Trophoblast cell (in vitro differentiated cells and primary cell): ENCODE data around the gene TRIM47.

Experiments used
- DNase-seq, 2 donors: peaks; one replicate each; pipeline ENCODE4 v3.0.0-alpha.2; 2016
- H2AFZ ChIP-seq: 2 replicates; pipeline ENCODE4 v1.6.1; 2013; ENCODE audit warnings: low read length, moderate library complexity, mild to moderate bottlenecking; ENCODE audit not compliant: insufficient read depth, poor library complexity
- H2AK5ac ChIP-seq: 2 replicates; pipeline ENCODE4 v1.6.1; 2013; ENCODE audit warnings: mild to moderate bottlenecking, low read length
- H2BK120ac ChIP-seq: 2 replicates; pipeline ENCODE4 v1.6.1; 2013; ENCODE audit warnings: low read length, mild to moderate bottlenecking, moderate library complexity; ENCODE audit not compliant: insufficient read depth, poor library complexity
- H2BK12ac ChIP-seq: 2 replicates; pipeline ENCODE4 v1.6.1; 2013; ENCODE audit warnings: mild to moderate bottlenecking, low read length, moderate library complexity
- H2BK5ac ChIP-seq: 2 replicates; pipeline ENCODE4 v1.6.1; 2013; ENCODE audit warnings: low read length, low read depth, moderate library complexity, mild to moderate bottlenecking; ENCODE audit not compliant: poor library complexity
- H3K14ac ChIP-seq: 2 replicates; pipeline ENCODE4 v1.6.1; 2013; ENCODE audit warnings: mild to moderate bottlenecking, low read length
- H3K18ac ChIP-seq: 2 replicates; pipeline ENCODE4 v1.6.1; 2013; ENCODE audit warnings: mild to moderate bottlenecking, low read length
- H3K23ac ChIP-seq: 2 replicates; pipeline ENCODE4 v1.6.1; 2013; ENCODE audit warnings: low read length
- H3K27ac ChIP-seq: 2 replicates; pipeline ENCODE4 v1.5.1; 2013; ENCODE audit warnings: low read depth, mild to moderate bottlenecking, inconsistent platforms, low read length, moderate library complexity
- H3K27me3 ChIP-seq: 2 replicates; pipeline ENCODE4 v1.6.1; 2013; ENCODE audit warnings: inconsistent platforms, mild to moderate bottlenecking, low read length, moderate library complexity; ENCODE audit not compliant: insufficient read depth
- H3K36me3 ChIP-seq, 2 experiments: 1 replicate in 1 of 2; 2 replicates in 1 of 2; pipeline ENCODE4 v1.6.1; 2013; ENCODE audit warnings: low read length in 2 of 2, mild to moderate bottlenecking in 2 of 2, moderate library complexity in 1 of 2; ENCODE audit not compliant: insufficient read depth in 2 of 2, control insufficient read depth in 1 of 2
- H3K4ac ChIP-seq: 2 replicates; pipeline ENCODE4 v1.6.1; 2013; ENCODE audit warnings: low read depth, mild to moderate bottlenecking, low read length, moderate library complexity
- H3K4me1 ChIP-seq, 2 experiments: 1 replicate in 1 of 2; 2 replicates in 1 of 2; pipeline ENCODE4 v1.6.1; 2013; ENCODE audit warnings: low read length in 2 of 2, mild to moderate bottlenecking in 2 of 2, moderate library complexity in 1 of 2; ENCODE audit not compliant: insufficient read depth in 2 of 2, control insufficient read depth in 1 of 2
- H3K4me2 ChIP-seq: 2 replicates; pipeline ENCODE4 v1.6.1; 2013; ENCODE audit warnings: inconsistent platforms, mild to moderate bottlenecking, low read length, moderate library complexity
- H3K4me3 ChIP-seq: 2 replicates; pipeline ENCODE4 v1.5.1; 2013; ENCODE audit warnings: mild to moderate bottlenecking, low read depth, low read length, inconsistent platforms
- H3K79me1 ChIP-seq: one replicate; pipeline ENCODE4 v1.6.1; 2013; ENCODE audit warnings: low read length
- H3K79me2 ChIP-seq: 2 replicates; pipeline ENCODE4 v1.6.1; 2013; ENCODE audit warnings: low read length, mild to moderate bottlenecking; ENCODE audit not compliant: control insufficient read depth, insufficient read depth, poor library complexity
- H3K9ac ChIP-seq: 2 replicates; pipeline ENCODE4 v1.6.1; 2013; ENCODE audit warnings: mild to moderate bottlenecking, low read length
- H3K9me3 ChIP-seq: 2 replicates; pipeline ENCODE4 v1.6.1; 2013; ENCODE audit warnings: low read depth, mild to moderate bottlenecking, control low read depth, inconsistent platforms, low read length; ENCODE audit not compliant: insufficient read depth
- H4K12ac ChIP-seq: 2 replicates; pipeline ENCODE4 v1.6.1; 2013; ENCODE audit warnings: low read depth, mild to moderate bottlenecking, low read length, moderate library complexity
- H4K8ac ChIP-seq: 2 replicates; pipeline ENCODE4 v1.6.1; 2013; ENCODE audit warnings: low read depth, mild to moderate bottlenecking, low read length, moderate library complexity
- H4K91ac ChIP-seq: one replicate; pipeline ENCODE4 v1.6.1; 2013; ENCODE audit warnings: low read depth, mild to moderate bottlenecking, low read length, moderate library complexity
- WGBS: extraction: QIAGEN DNeasy Blood & Tissue Kit; methylation state at CpG from one replicate; pipeline ENCODE4 v1.1.7; 2013; ENCODE audit warnings: missing lambda C conversion rate; ENCODE audit not compliant: insufficient read length, insufficient coverage; ENCODE audit errors: extremely low coverage; 5-methylcytosine and 5-hydroxymethylcytosine counted together

Gene TRIM47

DNA sequence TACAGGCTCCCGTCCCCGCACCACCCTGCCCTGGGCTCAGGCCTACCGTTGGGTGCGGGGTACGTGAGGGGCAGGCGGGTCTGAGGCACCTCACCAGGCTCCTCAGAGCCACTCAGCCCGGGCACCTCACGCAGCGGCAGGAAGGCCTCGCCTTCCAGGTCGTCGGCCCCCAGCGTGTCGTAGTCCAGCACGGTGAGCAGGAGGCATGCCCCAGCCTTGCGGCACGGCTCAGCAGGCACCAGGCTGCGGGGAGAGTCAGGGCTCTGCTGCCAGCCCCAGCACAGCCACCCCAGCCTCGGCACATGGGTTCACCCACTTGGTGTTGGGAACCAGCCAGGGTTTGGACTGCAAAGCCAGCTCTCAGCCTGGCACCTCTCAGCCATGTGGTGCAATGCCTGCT is 49.6 kb downstream of the TRIM47 start:
- peaks cover 8 to 10% of the 10 kb centered on the region in 2 experiments for H3K4me1 ChIP-seq
- H2BK5ac ChIP-seq, result no peak overlapping the region
- H3K4ac ChIP-seq, result no peak overlapping the region
- H3K27ac ChIP-seq, result no peak overlapping the region
- no peak overlapping the region for H3K9ac ChIP-seq
- H2AFZ ChIP-seq, result no peak overlapping the region
- no peak overlapping the region for H3K23ac ChIP-seq
- H3K14ac ChIP-seq, result no peak overlapping the region
- no peaks in the 10 kb centered on the region for H3K27me3 ChIP-seq
- no peak overlapping the region for H4K12ac ChIP-seq
- H3K9me3 ChIP-seq, result no peaks in the 10 kb centered on the region
- H4K91ac ChIP-seq, result no peak overlapping the region
- DNase-seq, result no peak
- no peak overlapping the region for H4K8ac ChIP-seq
- no peak overlapping the region for H2BK12ac ChIP-seq
- no peak overlapping the region for H3K18ac ChIP-seq
- H3K4me2 ChIP-seq, result no peak overlapping the region
- H3K79me2 ChIP-seq, result no peaks in the 10 kb centered on the region
- peaks cover 2% of the 10 kb centered on the region for H3K79me1 ChIP-seq
- WGBS, result no CpG with 5 or more reads among the region's 19 CpGs
- no peak overlapping the region for H2AK5ac ChIP-seq
- H2BK120ac ChIP-seq, result no peak overlapping the region
- H3K4me3 ChIP-seq, result no peak overlapping the region
- peaks cover 15 to 20% of the 10 kb centered on the region in 2 experiments for H3K36me3 ChIP-seq

DNA sequence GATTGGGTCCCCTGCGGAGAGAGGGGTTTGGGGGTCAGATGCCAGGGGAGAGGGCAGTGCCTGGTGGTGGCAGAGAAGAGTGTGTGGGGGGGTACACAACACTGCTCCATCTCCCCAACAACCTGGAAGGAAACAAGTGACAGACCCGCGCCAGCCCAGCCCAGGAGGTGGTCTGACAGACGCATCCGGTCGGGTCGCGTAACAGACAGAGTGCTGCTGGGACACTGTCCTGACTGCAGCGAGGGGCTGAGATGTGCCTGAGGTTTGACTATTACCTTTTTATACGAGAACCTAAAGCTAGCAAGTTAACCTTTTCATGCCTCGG is 50.3 kb downstream of the TRIM47 start:
- Histone ChIP-seq H2BK5ac (no peak overlapping the region), H2BK120ac (no peak overlapping the region), H3K4ac (no peak overlapping the region), H3K36me3 (peaks cover 22 to 27% of the 10 kb centered on the region in 2 experiments), H3K27ac (no peak overlapping the region), H4K12ac (peak overlapping the region; percentile 6), H4K91ac (no peak overlapping the region), H4K8ac (no peak overlapping the region), H3K27me3 (no peaks in the 10 kb centered on the region), H3K14ac (no peak overlapping the region), H3K23ac (no peak overlapping the region), H3K9ac (no peak overlapping the region), H3K4me3 (no peak overlapping the region), H3K18ac (no peak overlapping the region), H2AK5ac (no peak overlapping the region), H3K4me2 (peak overlapping the region; percentile 55), H3K9me3 (no peaks in the 10 kb centered on the region), H3K4me1 (peaks cover 8 to 10% of the 10 kb centered on the region in 2 experiments), H2BK12ac (no peak overlapping the region), H2AFZ (no peak overlapping the region), H3K79me1 (peaks cover 2% of the 10 kb centered on the region), H3K79me2 (no peaks in the 10 kb centered on the region)
- no peak for DNase-seq
- WGBS, result no CpG with 5 or more reads among the region's 11 CpGs

DNA sequence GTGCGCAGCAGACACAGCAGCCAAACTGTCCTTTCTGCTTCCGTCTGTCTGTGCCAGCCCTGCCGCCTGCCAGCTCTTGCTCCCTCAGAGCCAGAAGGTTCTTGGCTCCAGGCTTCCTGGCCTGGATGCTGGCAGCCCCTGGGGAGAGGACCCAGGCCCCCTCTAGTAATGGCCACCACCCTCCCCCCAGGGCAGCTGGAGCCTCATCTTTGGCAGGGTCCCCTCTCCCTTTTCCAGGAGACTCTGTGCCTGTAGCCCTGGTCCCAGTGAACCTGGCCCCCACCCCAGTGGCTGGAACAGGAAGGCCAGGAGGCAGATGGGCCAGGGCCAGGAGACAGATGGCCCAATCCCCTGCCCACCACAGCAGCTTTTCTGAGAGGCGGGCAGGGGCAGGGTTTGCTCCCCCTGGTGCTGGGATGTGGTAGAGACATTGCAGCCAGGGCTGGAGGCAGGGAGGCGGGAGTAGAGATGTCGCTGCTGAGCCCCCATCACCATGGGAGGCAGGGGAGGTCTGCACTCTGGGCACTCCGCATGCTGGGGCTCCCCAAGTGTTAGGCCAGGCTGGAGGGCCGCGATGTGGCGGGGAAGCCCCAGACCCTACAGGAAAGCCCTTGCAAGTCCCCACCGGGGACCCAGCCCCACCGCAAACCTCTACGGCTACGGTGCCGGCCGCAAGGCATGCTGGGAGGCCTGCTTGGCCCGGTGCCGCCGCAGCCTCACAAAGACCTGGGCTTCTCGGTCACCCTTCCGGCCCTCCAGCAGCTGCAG is 50.9 kb downstream of the TRIM47 start:
- Histone ChIP-seq H3K4ac (no peak overlapping the region), H3K14ac (peak overlapping the region; percentile 45), H3K4me2 (peak overlapping the region; percentile 55), H3K36me3 (peaks cover 27 to 32% of the 10 kb centered on the region in 2 experiments), H4K8ac (peak overlapping the region; percentile 54), H3K9me3 (no peaks in the 10 kb centered on the region), H3K23ac (no peak overlapping the region), H3K18ac (no peak overlapping the region), H2AK5ac (no peak overlapping the region), H3K27me3 (no peaks in the 10 kb centered on the region), H2BK5ac (no peak overlapping the region), H2BK120ac (no peak overlapping the region), H3K4me1 (peaks cover 8 to 10% of the 10 kb centered on the region in 2 experiments), H2AFZ (no peak overlapping the region), H3K79me2 (no peaks in the 10 kb centered on the region), H3K4me3 (no peak overlapping the region), H3K27ac (no peak overlapping the region), H2BK12ac (no peak overlapping the region), H3K79me1 (peaks cover 2% of the 10 kb centered on the region), H3K9ac (no peak overlapping the region), H4K91ac (peak overlapping the region; percentile 57), H4K12ac (peak overlapping the region; percentile 6)
- DNase-seq, result peak; percentile 38 to 63
- no CpG with 5 or more reads among the region's 21 CpGs for WGBS

DNA sequence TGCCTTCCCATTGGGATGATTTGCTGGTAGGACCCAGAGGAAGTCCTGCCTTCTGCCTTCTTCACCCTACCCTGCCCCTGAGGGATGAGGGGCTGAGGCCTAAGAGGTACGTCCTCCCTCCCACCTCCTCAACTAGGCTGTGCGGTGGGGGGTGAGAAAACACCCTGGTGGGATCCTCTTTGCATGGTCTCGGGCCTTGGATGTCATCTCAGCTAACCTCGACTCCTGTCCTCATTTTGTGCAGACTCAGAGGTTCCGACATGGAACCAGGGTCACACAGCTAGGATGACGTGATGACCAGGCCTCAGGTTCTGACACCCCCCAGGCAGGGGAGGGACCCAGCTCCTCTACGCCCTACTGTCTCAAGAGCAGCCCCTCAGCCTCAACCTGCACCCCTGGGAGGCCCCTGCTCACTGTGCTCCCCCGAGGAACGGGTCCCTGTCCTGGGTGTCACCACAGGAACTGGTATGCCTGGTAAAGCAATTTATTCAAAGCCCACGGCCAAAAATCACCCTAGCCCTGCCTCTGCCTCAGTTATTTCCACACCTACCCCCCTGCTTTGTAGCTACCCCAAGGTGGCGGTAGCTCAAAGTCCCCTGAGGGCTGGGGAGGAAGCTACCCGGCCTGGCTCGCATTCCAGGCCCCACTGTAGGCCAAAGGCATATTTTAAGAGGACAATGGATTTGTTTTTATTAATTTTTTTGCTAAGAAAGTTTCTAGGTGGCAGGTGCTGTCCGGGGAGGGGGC is 51.6 kb downstream of the TRIM47 start:
- no CpG with 5 or more reads among the region's 14 CpGs for WGBS

More for the DNA sequence above, 51.6 kb downstream of the TRIM47 start:
- Histone ChIP-seq H3K27me3 (no peaks in the 10 kb centered on the region), H3K23ac (no peak overlapping the region), H3K4me3 (no peak overlapping the region), H3K9ac (no peak overlapping the region), H3K4ac (no peak overlapping the region), H2BK5ac (no peak overlapping the region), H3K27ac (no peak overlapping the region), H4K8ac (peak overlapping the region; percentile 54), H2AK5ac (no peak overlapping the region), H3K36me3 (peaks cover 35 to 40% of the 10 kb centered on the region in 2 experiments), H3K14ac (no peak overlapping the region), H4K91ac (no peak overlapping the region), H3K79me2 (no peaks in the 10 kb centered on the region), H2AFZ (no peak overlapping the region), H3K79me1 (peaks cover 2% of the 10 kb centered on the region), H3K18ac (no peak overlapping the region), H2BK12ac (no peak overlapping the region), H3K9me3 (no peaks in the 10 kb centered on the region), H4K12ac (no peak overlapping the region), H2BK120ac (no peak overlapping the region), H3K4me2 (no peak overlapping the region), H3K4me1 (peaks cover 8 to 10% of the 10 kb centered on the region in 2 experiments)
- DNase-seq, result no peak
